ENCODE measurements around the gene STAM2.
"Not testable (repeated sequence)": the region's sequence is repeated elsewhere in the genome, so short reads cannot be mapped to it uniquely, and the experiment has no call there.

STAM2 gene

GRCh38 chr2:152175368-152176112, at the start of gene STAM2:
STAM2 (minus strand) TSS chr2:152175763; CDS start chr2:152175642, 121 bp downstream.
- peak; percentile 89 to 92 (median 91) for DNase-seq (ENCODE audit: low read depth in 2 of 3, low spot score in 1 of 3)

DNA sequence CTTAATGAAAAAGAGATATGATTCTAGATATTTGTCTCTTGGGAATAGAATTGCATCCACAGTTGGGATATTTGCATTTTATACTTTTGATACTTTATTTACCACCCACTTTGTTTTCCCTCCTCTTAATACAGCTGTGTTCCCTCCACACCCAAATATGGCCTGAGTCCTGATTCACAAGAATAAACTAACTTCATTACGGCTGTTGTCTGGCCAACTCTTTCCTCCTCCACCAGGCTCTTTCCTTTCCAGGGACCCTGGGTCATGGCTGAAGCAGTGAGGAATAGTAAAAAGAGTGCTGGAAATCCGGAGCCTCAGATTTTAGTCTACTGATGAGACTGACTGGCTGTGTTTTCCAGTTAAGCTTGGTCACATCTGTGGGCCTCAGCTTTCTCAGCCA, 48.4 kb upstream of the STAM2 start:
- DNase-seq (ENCODE audit: low read depth in 2 of 3, low spot score in 1 of 3), result no peak

- DNase-seq (ENCODE audit: low read depth in 2 of 3, low spot score in 1 of 3), result no peak
Observed at GRCh38 chr2:152222975-152223637, 47.5 kb upstream of the STAM2 start.

DNA sequence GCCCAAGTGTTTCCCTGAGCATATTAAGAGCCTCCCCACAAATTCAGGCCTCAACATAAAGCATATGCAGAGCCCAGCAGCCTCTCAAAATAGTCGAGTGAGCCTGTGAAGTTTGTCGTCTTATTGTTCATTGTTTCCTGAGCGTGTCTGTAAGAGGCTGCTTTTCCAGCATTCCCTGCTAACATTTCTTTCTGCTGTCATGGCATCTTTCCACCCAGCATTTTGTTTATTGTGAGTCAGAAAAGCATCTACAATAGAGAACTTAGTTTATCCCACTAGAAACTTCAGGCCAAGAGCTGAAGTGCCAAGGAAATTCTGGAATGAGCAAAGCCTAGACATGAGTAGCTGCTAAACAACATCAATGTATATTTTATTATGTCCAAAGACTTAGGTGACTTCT, 46.3 kb upstream of the STAM2 start:
- no peak for DNase-seq (ENCODE audit: low read depth in 2 of 3, low spot score in 1 of 3)

GRCh38 chr2:152219077-152219828, 43.7 kb upstream of the STAM2 start:
- DNase-seq (ENCODE audit: low read depth in 2 of 3, low spot score in 1 of 3), result no peak

- DNase-seq (ENCODE audit: low read depth in 2 of 3, low spot score in 1 of 3), result no peak
Observed at GRCh38 chr2:152201466-152201830, 25.9 kb upstream of the STAM2 start.

DNA sequence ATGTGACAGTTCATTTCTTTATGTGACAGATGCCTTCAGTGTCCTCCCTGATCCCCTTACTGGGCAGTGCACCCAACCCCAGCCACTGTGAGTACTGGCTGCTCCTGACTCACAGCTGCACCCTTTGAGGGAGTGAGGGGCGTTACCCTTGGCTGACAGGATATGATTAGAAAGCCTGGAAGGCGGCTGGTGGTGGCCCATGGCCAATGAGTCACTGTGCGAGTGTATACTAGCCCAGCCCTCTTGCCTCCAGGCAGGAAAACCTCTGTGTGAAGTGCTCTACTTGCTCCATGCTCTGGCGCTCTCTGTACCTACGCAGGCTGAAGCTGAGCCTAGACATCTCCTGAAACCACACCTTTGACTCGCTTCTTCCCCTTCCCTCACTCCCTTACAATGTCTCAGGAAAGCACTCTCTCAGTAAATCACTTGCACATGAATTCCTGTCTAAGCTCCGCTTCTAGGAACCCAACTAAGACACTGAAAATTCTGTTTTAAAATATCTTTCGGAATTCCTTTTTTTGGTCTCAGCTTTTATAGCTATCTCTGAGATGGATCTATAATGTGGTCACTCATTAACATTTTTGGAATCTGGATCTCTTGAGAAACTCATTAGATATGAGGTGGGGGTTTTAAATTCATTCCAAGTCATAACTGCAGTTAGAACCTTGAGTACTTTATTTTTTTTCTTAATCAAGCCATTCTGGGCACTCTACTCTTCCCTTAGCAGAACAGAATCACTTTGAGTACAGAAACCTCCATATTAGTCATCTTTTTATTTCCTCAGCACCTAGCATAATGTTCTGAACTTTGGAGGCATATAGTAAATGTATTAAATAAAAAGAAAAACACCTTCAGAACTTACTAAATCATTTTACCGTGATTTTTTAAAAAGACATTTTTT, 25.3 kb upstream of the STAM2 start:
- peak; percentile 9 to 25 (median 12) for DNase-seq (ENCODE audit: low read depth in 2 of 3, low spot score in 1 of 3)

DNA sequence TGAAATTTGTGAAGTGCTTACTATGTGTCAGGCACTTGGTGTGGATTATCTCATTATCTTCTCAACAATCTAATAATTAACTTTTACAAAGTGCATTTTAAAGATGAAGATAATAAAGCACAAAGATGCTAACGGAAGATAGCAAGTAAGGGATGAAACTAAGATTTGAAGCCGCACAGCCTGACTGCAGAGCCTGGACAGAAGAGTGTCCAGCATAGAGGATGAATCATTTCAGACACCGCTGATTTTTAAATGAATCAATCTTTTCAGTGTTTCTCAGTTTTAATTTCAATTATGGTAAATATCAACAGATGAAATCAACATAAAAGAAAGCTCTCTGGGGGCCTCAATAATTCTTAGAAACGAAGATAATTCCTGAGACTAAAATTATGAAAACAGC, 24.5 kb upstream of the STAM2 start:
- DNase-seq (ENCODE audit: low read depth in 2 of 3, low spot score in 1 of 3), result no peak

- no peak for DNase-seq (ENCODE audit: low read depth in 2 of 3, low spot score in 1 of 3)
Observed at GRCh38 chr2:152198499-152198898, 22.9 kb upstream of the STAM2 start.

GRCh38 chr2:152197508-152198284, 22.1 kb upstream of the STAM2 start:
- not testable (repeated sequence) for DNase-seq (ENCODE audit: low read depth in 2 of 3, low spot score in 1 of 3)

DNA sequence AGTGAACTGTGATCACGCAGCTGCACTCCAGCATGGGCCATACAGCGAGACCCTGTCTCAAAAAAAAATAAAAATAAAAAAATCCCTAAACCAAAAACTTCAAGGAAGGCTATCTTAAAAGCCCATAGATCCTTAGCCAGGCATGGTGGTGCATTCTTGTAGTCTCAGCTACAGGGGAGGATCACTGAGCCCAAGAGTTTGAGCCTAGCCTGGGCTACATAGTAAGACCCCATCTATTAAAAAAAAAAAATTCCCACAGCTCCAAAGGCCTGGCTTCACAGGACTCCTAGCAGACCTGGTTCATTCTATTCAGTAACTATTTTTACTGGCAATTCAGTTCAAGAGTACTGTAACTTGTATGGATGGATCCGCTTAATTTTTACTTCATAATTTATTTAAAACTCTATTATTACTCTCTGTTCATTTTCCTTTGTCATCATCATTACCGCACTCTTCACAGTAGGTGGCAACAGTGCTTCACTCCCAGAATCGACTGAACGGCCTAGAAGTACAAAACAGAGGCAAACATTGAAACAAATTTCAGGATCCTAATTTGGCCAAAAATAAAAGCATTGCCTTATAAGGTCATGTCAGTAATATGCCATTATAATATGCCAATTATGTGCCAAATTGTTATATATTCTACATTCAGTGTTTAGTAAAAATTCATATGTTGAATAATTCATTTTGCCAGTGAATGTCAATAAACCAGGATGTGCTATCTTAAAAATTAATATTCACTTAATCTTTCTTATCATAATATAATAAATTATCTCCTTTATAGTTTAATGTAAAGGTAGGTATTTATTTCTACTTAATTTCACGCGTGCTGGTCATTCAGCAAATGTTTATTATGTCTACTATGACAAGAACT, 14.3 kb upstream of the STAM2 start:
- no peak for DNase-seq (ENCODE audit: low read depth in 2 of 3, low spot score in 1 of 3)

DNA sequence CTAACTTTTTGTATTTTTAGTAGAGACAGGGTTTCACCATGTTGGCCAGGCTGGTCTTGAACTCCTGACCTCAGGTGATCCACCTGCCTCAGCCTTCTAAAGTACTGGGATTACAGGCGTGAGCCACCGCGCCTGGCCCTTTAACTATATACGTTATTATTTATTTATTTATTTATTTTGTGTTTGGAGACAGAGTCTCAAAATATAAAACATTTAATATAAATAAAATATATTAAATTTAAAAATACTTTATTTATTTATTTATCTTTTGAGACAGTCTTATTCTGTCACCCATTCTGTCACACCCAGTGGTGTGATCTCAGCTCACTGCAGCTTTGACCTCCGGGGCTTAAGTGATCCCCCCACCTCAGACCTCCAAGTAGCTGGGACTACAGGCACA, 11.2 kb upstream of the STAM2 start:
- DNase-seq (ENCODE audit: low read depth in 2 of 3, low spot score in 1 of 3), result not testable (repeated sequence)

DNA sequence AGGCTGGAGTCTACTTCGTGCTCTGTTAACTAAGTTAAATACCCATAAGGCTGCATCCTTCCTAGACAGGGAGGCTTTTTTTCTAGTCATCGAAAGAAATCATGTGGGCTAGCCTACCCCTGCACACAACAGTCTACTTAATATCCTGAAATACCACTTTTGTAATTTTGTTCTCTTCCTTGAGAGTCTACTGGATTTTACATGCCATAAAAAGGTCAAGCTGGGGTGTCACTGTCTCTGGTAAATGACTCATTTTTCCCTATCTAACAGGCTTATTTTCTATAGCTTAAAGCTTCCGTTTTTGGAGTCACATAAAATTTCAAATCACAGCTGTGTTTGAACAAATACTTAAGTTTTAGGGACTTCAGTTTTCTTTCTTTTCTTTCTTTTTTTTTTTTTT, 10.7 kb upstream of the STAM2 start:
- no peak for DNase-seq (ENCODE audit: low read depth in 2 of 3, low spot score in 1 of 3)

DNA sequence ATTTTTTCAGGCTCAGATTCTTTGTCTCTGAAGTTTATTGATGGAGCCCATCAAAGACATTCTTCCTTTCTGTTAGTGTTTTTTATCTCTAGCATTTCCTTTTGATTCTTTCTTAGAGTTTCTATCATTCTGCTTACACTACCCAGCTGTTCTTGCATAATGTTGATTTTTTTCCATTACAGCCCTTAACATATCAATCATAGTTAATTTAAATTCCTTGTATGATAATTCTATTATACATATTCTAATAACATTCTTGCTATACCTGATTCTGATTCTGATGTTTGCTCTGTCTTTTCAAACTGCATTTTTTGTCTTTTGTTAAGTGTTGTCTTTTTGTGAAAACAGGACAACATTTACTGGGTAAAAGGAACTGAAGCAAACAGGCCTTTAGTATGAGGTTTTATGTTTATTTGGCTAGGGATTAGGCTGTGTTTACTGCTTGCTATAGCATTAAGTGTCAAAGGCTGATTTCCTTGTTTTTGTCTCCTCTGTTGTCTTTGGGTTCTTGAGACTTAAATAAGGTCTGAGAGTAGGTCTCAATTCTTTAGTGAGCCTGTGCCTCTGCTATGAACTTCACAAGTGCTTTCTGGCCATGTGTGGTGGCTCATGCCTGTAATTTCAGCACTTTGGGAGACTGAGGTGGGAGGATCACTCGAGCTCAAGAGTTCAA, 8.0 kb upstream of the STAM2 start:
- DNase-seq (ENCODE audit: low read depth in 2 of 3, low spot score in 1 of 3), result no peak

GRCh38 chr2:152177667-152178066, 2.1 kb upstream of the STAM2 start:
- DNase-seq (ENCODE audit: low read depth in 2 of 3, low spot score in 1 of 3), result not testable (repeated sequence)

DNA sequence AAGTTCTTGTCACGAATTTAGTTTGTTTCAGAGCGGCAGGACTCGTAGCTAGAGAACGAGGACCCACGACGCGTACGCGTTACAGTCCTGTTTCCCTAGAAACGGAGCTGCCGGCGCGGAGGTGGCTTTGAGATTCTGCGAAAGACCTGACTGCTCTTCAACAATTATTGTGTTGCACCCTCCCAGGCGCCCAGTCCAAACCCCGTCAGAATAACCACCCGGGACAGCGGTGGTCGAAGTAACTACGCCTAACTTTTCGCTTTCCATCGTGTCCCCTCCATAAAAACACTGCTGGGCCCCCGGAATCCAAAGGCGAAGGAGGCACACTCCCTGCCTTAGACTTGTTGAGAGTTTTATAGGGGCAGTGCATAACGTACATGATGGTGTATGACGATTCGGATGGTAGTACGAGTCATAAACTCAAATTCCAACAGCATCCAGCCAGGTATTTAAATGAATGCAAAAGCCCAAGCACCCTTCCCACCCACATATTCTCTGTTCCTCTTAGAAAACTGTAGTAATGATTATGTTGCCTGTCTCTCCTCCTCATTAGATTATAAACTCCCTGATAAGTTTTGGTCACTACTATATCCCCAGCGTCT, 651 bp upstream of the STAM2 start:
- DNase-seq (ENCODE audit: low read depth in 2 of 3, low spot score in 1 of 3), result no peak

- no peak for DNase-seq (ENCODE audit: low read depth in 2 of 3, low spot score in 1 of 3)
Observed at GRCh38 chr2:152175012-152175367, 573 bp downstream of the STAM2 start.

GRCh38 chr2:152174574-152174973, 989 bp downstream of the STAM2 start:
- DNase-seq (ENCODE audit: low read depth in 2 of 3, low spot score in 1 of 3), result no peak

All from stimulated activated CD4-positive, alpha-beta T cell treated with anti-CD3 and anti-CD28 coated beads, Interleukin-12 subunit alpha, Interleukin-12 subunit beta, amount 100 ng/mL, for 48 hours (primary cell).